GM12874 (cell line): ENCODE data around the gene NRXN3.

Experiments
- CTCF ChIP-seq: IDR thresholded peaks from 2 replicates; pipeline ENCODE4 v1.5.1; 2011; ENCODE audit warnings: low read depth, mild to moderate bottlenecking, control low read depth, low read length, moderate library complexity; ENCODE audit not compliant: insufficient read depth

Gene NRXN3

GRCh38 chr14:79701371-79701770 lies 1531.2 kb downstream of the NRXN3 start:
- no peak for TF ChIP-seq CTCF

GRCh38 chr14:79702197-79702596 lies 1532.0 kb downstream of the NRXN3 start:
- no peak for TF ChIP-seq CTCF

GRCh38 chr14:79703209-79703608 lies 1533.0 kb downstream of the NRXN3 start:
- no peak for TF ChIP-seq CTCF

- no peak for TF ChIP-seq CTCF
These were observed 1534.1 kb downstream of the NRXN3 start for GRCh38 chr14:79704041-79704807.

DNA sequence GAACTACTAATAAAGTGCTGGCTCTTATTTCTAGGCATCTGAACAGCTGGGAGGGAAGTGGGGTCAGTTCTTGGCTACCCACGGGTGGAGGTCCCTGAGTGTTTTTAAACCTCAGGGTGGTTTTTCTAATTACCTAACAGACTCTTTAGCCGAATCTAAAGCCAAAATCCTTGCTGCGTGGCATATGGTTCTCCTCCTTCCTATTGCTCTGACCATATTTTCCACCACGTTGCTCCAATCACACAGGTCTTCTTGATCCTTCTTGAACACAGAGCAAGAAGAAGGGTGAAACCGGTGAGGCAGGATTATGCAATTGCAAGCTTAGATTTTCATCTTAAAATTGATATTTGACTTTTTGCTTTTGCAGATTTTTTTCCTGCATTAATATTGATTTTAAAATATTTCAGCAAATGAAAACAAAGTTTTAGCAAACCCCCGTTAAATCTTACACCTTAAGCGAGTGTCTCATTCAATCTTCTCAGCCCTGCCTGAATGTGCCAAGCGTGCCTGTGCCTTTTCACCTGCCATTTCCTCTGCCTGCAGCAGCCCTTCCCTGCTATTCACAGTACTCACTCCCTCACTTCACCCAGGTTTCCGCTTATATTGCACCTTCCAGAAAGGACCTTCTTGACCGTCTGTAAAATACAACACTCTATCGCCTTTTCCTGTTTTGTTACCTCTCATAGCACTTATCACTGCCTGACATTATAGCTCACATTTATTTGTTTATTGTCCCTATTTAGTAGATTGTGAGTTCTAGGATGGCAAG lies 1535.1 kb downstream of the NRXN3 start:
- TF ChIP-seq CTCF = no peak

- TF ChIP-seq CTCF = no peak
These were observed 1536.2 kb downstream of the NRXN3 start for GRCh38 chr14:79706382-79706781.
